ENCODE data around the gene GOLGA6L7. TPM values are rescaled to one million over a fixed set of nuclear protein-coding genes. Genes with fewer than 3 reads are reported as not detected.
"Not testable (repeated sequence)": the region's sequence is repeated elsewhere in the genome, so short reads cannot be mapped to it uniquely, and the experiment has no call there.

GOLGA6L7 gene
- total RNA-seq (not detected), polyA plus RNA-seq (not detected)
- long read RNA-seq, donor 1: 0 reads
- long read RNA-seq, donor 2: 0 reads

DNA sequence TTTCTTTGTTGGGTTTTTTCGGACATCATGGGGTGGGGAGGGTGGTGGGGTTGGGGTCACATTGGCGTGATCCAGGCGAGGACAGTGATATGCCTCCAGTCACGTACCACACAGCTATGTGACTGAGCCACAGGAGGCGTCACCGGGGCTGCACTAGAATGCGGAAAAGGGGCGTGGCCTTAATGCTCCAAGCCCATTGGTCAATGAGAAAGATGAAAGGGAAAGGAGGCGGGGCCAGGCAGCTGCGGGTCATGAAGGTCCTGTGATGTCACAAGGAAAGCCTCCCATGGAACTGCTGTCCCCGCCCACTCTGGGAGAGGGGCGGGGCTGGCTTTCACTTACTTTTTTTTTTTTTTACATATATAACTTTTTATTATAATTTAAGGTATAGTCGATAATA, at the start of gene GOLGA6L7:
Gene GOLGA6L7 (minus strand): TSS at position 124 of the 400 bp plus-strand sequence. CDS start 95 bp downstream, at position 29.
- H3K9me3 ChIP-seq; H3K27ac ChIP-seq; H3K4me3 ChIP-seq; H3K27me3 ChIP-seq (replicated peaks in 1 of 7); DNase-seq; H3K36me3 ChIP-seq; intact Hi-C loops (cut with DNase I; ENCODE audit: low total_unique reads); H3K4me1 ChIP-seq: not testable (repeated sequence)
- 91 to 96% (median 95%) methylated on average over 13 of the region's 13 CpGs for WGBS, 5 donors

DNA sequence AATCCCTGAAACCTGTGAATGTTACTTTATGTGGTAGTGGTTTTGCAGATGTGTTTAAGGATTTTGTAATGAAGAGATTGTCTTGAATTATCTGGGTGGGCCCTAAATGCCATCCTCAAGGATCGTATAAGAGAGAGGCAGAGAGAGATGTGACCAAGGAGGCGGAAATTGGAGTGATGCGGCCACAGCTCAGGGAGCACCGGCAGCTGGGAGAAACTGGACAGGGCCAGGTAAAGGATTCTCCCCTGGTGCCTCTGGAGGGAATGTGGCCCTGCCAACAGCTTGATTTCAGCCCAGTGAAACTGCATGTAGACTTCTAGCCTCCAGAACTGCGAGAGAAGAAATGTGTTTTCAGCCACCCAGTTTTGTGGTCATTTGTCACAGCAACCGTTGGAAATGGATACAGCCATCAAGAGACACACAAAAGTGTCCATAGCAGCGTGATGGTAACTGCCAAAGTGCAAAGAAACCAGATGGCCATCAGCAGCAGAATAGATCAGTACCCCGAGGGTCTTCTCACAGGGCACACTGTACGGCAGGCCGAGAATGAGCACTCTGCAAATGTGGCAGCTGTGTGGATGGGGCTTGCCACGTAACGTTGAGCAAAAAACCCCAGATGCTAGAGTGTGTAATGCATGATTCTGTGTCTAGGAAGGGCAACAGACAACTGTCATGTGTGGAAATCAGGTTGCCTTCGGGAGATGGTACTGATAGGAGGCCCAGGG, 49.6 kb upstream of the GOLGA6L7 start:
- no peak overlapping the region for H3K27ac ChIP-seq
- H3K27me3 ChIP-seq (replicated peaks in 1 of 7): peaks cover 0 to 6% (median 0%) of the 10 kb centered on the region in 7 donors
- H3K9me3 ChIP-seq: no peaks in the 10 kb centered on the region
- 87 to 94% (median 89%) methylated on average over 13 of the region's 13 CpGs for WGBS, 5 donors
- no peak for TF ChIP-seq POLR2A (IDR thresholded peaks at IDR 0.05)
- TF ChIP-seq POLR2AphosphoS5 (IDR thresholded peaks at IDR 0.05): no peak
- TF ChIP-seq, protein P1, sequence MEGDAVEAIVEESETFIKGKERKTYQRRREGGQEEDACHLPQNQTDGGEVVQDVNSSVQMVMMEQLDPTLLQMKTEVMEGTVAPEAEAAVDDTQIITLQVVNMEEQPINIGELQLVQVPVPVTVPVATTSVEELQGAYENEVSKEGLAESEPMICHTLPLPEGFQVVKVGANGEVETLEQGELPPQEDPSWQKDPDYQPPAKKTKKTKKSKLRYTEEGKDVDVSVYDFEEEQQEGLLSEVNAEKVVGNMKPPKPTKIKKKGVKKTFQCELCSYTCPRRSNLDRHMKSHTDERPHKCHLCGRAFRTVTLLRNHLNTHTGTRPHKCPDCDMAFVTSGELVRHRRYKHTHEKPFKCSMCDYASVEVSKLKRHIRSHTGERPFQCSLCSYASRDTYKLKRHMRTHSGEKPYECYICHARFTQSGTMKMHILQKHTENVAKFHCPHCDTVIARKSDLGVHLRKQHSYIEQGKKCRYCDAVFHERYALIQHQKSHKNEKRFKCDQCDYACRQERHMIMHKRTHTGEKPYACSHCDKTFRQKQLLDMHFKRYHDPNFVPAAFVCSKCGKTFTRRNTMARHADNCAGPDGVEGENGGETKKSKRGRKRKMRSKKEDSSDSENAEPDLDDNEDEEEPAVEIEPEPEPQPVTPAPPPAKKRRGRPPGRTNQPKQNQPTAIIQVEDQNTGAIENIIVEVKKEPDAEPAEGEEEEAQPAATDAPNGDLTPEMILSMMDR (IDR thresholded peaks at IDR 0.05 in 8 of 11, conservative IDR thresholded peaks at IDR 0.05 in 3 of 11): no peak
- intact Hi-C loops (cut with DNase I; ENCODE audit: low total_unique reads): no loop called here
- H3K4me1 ChIP-seq: peaks cover 0 to 20% (median 5%) of the 10 kb centered on the region in 6 donors
- DNase-seq: peak; percentile 38
- H3K36me3 ChIP-seq: no peaks in the 10 kb centered on the region
- no peak overlapping the region for H3K4me3 ChIP-seq

- 82 to 91% (median 87%) methylated on average over 4 of the region's 4 CpGs for WGBS, 5 donors
- DNase-seq: peak; percentile 8
Measured at GRCh38 chr15:28896951-28897350, 48.5 kb upstream of the GOLGA6L7 start.

GRCh38 chr15:28895566-28895965, 47.1 kb upstream of the GOLGA6L7 start:
- 77 to 90% (median 84%) methylated on average over 6 of the region's 6 CpGs for WGBS, 5 donors
- Histone ChIP-seq H3K27me3 (replicated peaks in 1 of 7) (peaks cover 0 to 6% (median 0%) of the 10 kb centered on the region in 7 donors), H3K4me3 (no peak overlapping the region), H3K9me3 (no peaks in the 10 kb centered on the region), H3K4me1 (peaks cover 0 to 14% (median 5%) of the 10 kb centered on the region in 6 donors), H3K36me3 (no peaks in the 10 kb centered on the region), H3K27ac (no peak overlapping the region)
- TF ChIP-seq, protein P1 (IDR thresholded peaks at IDR 0.05 in 8 of 11, conservative IDR thresholded peaks at IDR 0.05 in 3 of 11): no peak
- TF ChIP-seq POLR2AphosphoS5 (IDR thresholded peaks at IDR 0.05) (no peak), POLR2A (IDR thresholded peaks at IDR 0.05) (no peak)
- intact Hi-C loops (cut with DNase I; ENCODE audit: low total_unique reads): no loop called here
- DNase-seq: no peak

More at GRCh38 chr15:28896951-28897350, 48.5 kb upstream of the GOLGA6L7 start:
- intact Hi-C loops (cut with DNase I; ENCODE audit: low total_unique reads): no loop called here
- Histone ChIP-seq H3K9me3 (no peaks in the 10 kb centered on the region), H3K36me3 (no peaks in the 10 kb centered on the region), H3K27ac (no peak overlapping the region), H3K27me3 (replicated peaks in 1 of 7) (peaks cover 0 to 6% (median 0%) of the 10 kb centered on the region in 7 donors), H3K4me1 (peaks cover 0 to 20% (median 5%) of the 10 kb centered on the region in 6 donors), H3K4me3 (no peak overlapping the region)
- TF ChIP-seq, protein P1 (IDR thresholded peaks at IDR 0.05 in 8 of 11, conservative IDR thresholded peaks at IDR 0.05 in 3 of 11): no peak
- no peak for TF ChIP-seq POLR2A (IDR thresholded peaks at IDR 0.05)
- no peak for TF ChIP-seq POLR2AphosphoS5 (IDR thresholded peaks at IDR 0.05)

Data from spleen (tissue), 13 donors.